Spleen (tissue), 11 donors: ENCODE data around the gene TMEM19. TPM values are rescaled to one million over a fixed set of nuclear protein-coding genes. Genes with fewer than 3 reads are reported as not detected.
"Not testable (repeated sequence)": the region's sequence is repeated elsewhere in the genome, so short reads cannot be mapped to it uniquely, and the experiment has no call there.

ENCODE experiments used
- DNase-seq: peaks from one replicate; pipeline ENCODE4 v3.0.0-alpha.2; 2020
- H3K27ac ChIP-seq, 8 donors: fragments of 200-600 bp; sonication (generic) in 7 of 8; 1 replicate in 4 of 8; 2 replicates in 4 of 8; pipeline versions ENCODE4 v1.5.0 to v1.8.0; 2016 to 2021; ENCODE audit warnings: inconsistent platforms in 4 of 8, mild to moderate bottlenecking in 4 of 8, moderate library complexity in 1 of 8
- H3K27me3 ChIP-seq, 7 donors: fragments of 200-600 bp; sonication (generic) in 6 of 7; replicated peaks in 1 of 7; 1 replicate in 4 of 7; 2 replicates in 3 of 7; pipeline versions ENCODE4 v1.5.0 to v1.8.0; 2016 to 2021; ENCODE audit warnings: inconsistent platforms in 3 of 7, mild to moderate bottlenecking in 1 of 7
- H3K36me3 ChIP-seq, 6 donors: fragments of 200-600 bp; sonication (generic) in 5 of 6; 1 replicate in 4 of 6; 2 replicates in 2 of 6; pipeline versions ENCODE4 v1.5.0 to v1.8.0; 2016 to 2021; ENCODE audit warnings: inconsistent platforms in 2 of 6
- H3K4me1 ChIP-seq, 6 donors: fragments of 200-600 bp; sonication (generic) in 5 of 6; 1 replicate in 3 of 6; 2 replicates in 3 of 6; pipeline versions ENCODE4 v1.5.0 to v1.8.0; 2016 to 2021; ENCODE audit warnings: inconsistent platforms in 3 of 6
- H3K4me3 ChIP-seq, 8 donors: fragments of 200-600 bp; sonication (generic) in 7 of 8; 1 replicate in 4 of 8; 2 replicates in 4 of 8; pipeline versions ENCODE4 v1.5.0 to v1.8.0; 2016 to 2021; ENCODE audit warnings: inconsistent platforms in 4 of 8, mild to moderate bottlenecking in 4 of 8, moderate library complexity in 2 of 8
- H3K9me3 ChIP-seq, 8 donors: fragments of 200-600 bp; sonication (generic) in 7 of 8; 1 replicate in 4 of 8; 2 replicates in 4 of 8; pipeline versions ENCODE4 v1.5.0 to v1.8.0; 2016 to 2021; ENCODE audit warnings: inconsistent platforms in 4 of 8
- CTCF ChIP-seq, 11 experiments: fragments of 200-600 bp in 7 of 11; fragments of 450-650 bp in 4 of 11; sonication (generic) in 4 of 11; IDR thresholded peaks in 8 of 11; conservative IDR thresholded peaks in 3 of 11; 1 replicate in 7 of 11; 2 replicates in 4 of 11; pipeline versions ENCODE4 v1.4.0 to v1.8.0; 2016 to 2021; ENCODE audit warnings: antibody characterized with exemption in 11 of 11, inconsistent platforms in 4 of 11, mild to moderate bottlenecking in 1 of 11
- POLR2A ChIP-seq, 3 donors: fragments of 450-650 bp; IDR thresholded peaks; one replicate each; pipeline ENCODE4 v1.5.1; 2017; ENCODE audit warnings: antibody characterized with exemption in 3 of 3, mild to moderate bottlenecking in 1 of 3
- POLR2AphosphoS5 ChIP-seq, 3 donors: sonication (generic); formaldehyde crosslinking; IDR thresholded peaks; one replicate each; pipeline ENCODE4 v1.5.1; 2017; ENCODE audit warnings: antibody characterized with exemption in 3 of 3
- WGBS, 5 donors: extraction: QIAGEN DNeasy Blood & Tissue Kit in 3 of 5; methylation state at CpG; one replicate each; pipeline versions ENCODE4 v1.1.5 to v1.1.7; 2013 to 2018; 5-methylcytosine and 5-hydroxymethylcytosine counted together
- intact Hi-C: fragments of 100-400 bp; cut with DNase I; formaldehyde crosslinking; loops from one replicate; pipeline ENCODE4 v1.15.0; 2023; ENCODE audit warnings: low total_unique reads
- polyA plus RNA-seq, 3 donors: library from polyadenylated mRNA; stranded (reverse); fragments of 200-250 nt; gene quantifications; one replicate each; pipeline ENCODE4 v1.2.1, GENCODE V29; 2013
- total RNA-seq, 7 donors: library from RNA; depleted of rRNA in 3 of 7; stranded (reverse); fragments of >200 nt in 3 of 7; fragmentation: NEBNext Ultra II Directional in 4 of 7; extraction: Animal tissue kit (Norgen Biotek cat#: 25700) in 4 of 7; gene quantifications; one replicate each; pipeline versions ENCODE4 v1.1.0 to v1.2.1, GENCODE V29; 2016 to 2021
- donor health status: healthy with polysubstance abuse.
- donor health status: DM: no; HTN: no; CAD: no; lungs with moderate emphysema.
- donor health status: DM: no; HTN: no; CAD: no.
- donor health status: Bipolar disorder and iron deficiency.
- donor health status: healthy.
- donor health status: DM: no; HTN: no; CAD: no.
- donor health status: DM: yes; HTN: yes; CAD: no.

TMEM19 gene
- total and polyA plus RNA-seq, 10 donors: 15.0 to 42.4 (median 29.6) TPM

- TF ChIP-seq POLR2A (IDR thresholded peaks at IDR 0.05) (no peak), CTCF (IDR thresholded peaks at IDR 0.05 in 8 of 11, conservative IDR thresholded peaks at IDR 0.05 in 3 of 11) (no peak), POLR2AphosphoS5 (IDR thresholded peaks at IDR 0.05) (no peak)
- Histone ChIP-seq H3K4me3 (peak overlapping the region in 1 of 8 donors; percentile 13), H3K4me1 (peaks cover 10 to 42% (median 33%) of the 10 kb centered on the region in 6 donors), H3K36me3 (no peaks in the 10 kb centered on the region), H3K27me3 (no peaks in the 10 kb centered on the region), H3K9me3 (no peaks in the 10 kb centered on the region), H3K27ac (no peak overlapping the region)
- DNase-seq: no peak
- intact Hi-C loops: loop anchor here (10.0 kb wide), 1 partner anchor 71 kb away; the partner anchor contains the start of gene RAB21
- 94 to 97% (median 96%) methylated on average over 5 of the region's 5 CpGs for WGBS, 5 donors
Observed at GRCh38 chr12:71683633-71684032, 2.2 kb upstream of the TMEM19 start.

- H3K4me3 ChIP-seq: peak overlapping the region in 2 of 8 donors; percentile 13 to 44
- no peaks in the 10 kb centered on the region for H3K27me3 ChIP-seq
- H3K4me1 ChIP-seq: peaks cover 10 to 46% (median 36%) of the 10 kb centered on the region in 6 donors
- H3K27ac ChIP-seq: peak overlapping the region in 5 of 8 donors; percentile 2 to 95 (median 44)
- intact Hi-C loops: loop anchor here (10.0 kb wide), 1 partner anchor 71 kb away; the partner anchor contains the start of gene RAB21
- no peaks in the 10 kb centered on the region for H3K9me3 ChIP-seq
- WGBS, 5 donors: 36 to 53% (median 37%) methylated on average over 5 of the region's 5 CpGs
- DNase-seq: no peak
- TF ChIP-seq POLR2A (IDR thresholded peaks at IDR 0.05): no peak
- no peak for TF ChIP-seq POLR2AphosphoS5 (IDR thresholded peaks at IDR 0.05)
- no peak for TF ChIP-seq CTCF (IDR thresholded peaks at IDR 0.05 in 8 of 11, conservative IDR thresholded peaks at IDR 0.05 in 3 of 11)
- no peaks in the 10 kb centered on the region for H3K36me3 ChIP-seq
Observed at GRCh38 chr12:71684081-71684480, 1.8 kb upstream of the TMEM19 start.

GRCh38 chr12:71685312-71685906, 473 bp upstream of the TMEM19 start:
- intact Hi-C loops: loop anchor here (10.0 kb wide), 1 partner anchor 69 kb away; the partner anchor contains the start of gene RAB21
- H3K27me3 ChIP-seq: no peaks in the 10 kb centered on the region
- H3K36me3 ChIP-seq: peaks cover 0 to 6% (median 0%) of the 10 kb centered on the region in 6 donors
- DNase-seq: peak; percentile 76
- H3K9me3 ChIP-seq: no peaks in the 10 kb centered on the region
- peaks cover 10 to 59% (median 44%) of the 10 kb centered on the region in 6 donors for H3K4me1 ChIP-seq
- H3K4me3 ChIP-seq: peak overlapping the region; percentile 54 to 93 (median 69)
- H3K27ac ChIP-seq: peak overlapping the region; percentile 75 to 96 (median 92)
- TF ChIP-seq POLR2AphosphoS5 (IDR thresholded peaks at IDR 0.05): no peak
- no peak for TF ChIP-seq POLR2A (IDR thresholded peaks at IDR 0.05)
- no peak for TF ChIP-seq CTCF (IDR thresholded peaks at IDR 0.05 in 8 of 11, conservative IDR thresholded peaks at IDR 0.05 in 3 of 11)
- WGBS, 5 donors: 44 to 59% (median 51%) methylated on average over 19 of the region's 19 CpGs

GRCh38 chr12:71686658-71687025, 760 bp downstream of the TMEM19 start:
- H3K27ac ChIP-seq: peak overlapping the region; percentile 75 to 96 (median 92)
- 10 to 18% (median 13%) methylated on average over 3 of the region's 3 CpGs for WGBS, 5 donors
- intact Hi-C loops: loop anchor here (10.0 kb wide), 1 partner anchor 68 kb away; the partner anchor contains the start of gene RAB21

GRCh38 chr12:71687172-71687571, 1.3 kb downstream of the TMEM19 start:
- peak overlapping the region; percentile 54 to 93 (median 69) for H3K4me3 ChIP-seq
- not testable (repeated sequence) for H3K36me3 ChIP-seq, H3K9me3 ChIP-seq, H3K27me3 ChIP-seq
- WGBS, 5 donors: 76 to 88% (median 80%) methylated on average over 11 of the region's 11 CpGs
- H3K4me1 ChIP-seq: peaks cover 10 to 77% (median 49%) of the 10 kb centered on the region in 6 donors
- peak overlapping the region; percentile 75 to 96 (median 92) for H3K27ac ChIP-seq
- intact Hi-C loops: loop anchor here (10.0 kb wide), 1 partner anchor 68 kb away; the partner anchor contains the start of gene RAB21
- peak; percentile 70 for DNase-seq

More at GRCh38 chr12:71686658-71687025, 760 bp downstream of the TMEM19 start:
- DNase-seq: no peak
- no peaks in the 10 kb centered on the region for H3K27me3 ChIP-seq
- peaks cover 0 to 8% (median 0%) of the 10 kb centered on the region in 6 donors for H3K36me3 ChIP-seq
- TF ChIP-seq POLR2A (IDR thresholded peaks at IDR 0.05): no peak
- TF ChIP-seq CTCF (IDR thresholded peaks at IDR 0.05 in 8 of 11, conservative IDR thresholded peaks at IDR 0.05 in 3 of 11): no peak
- TF ChIP-seq POLR2AphosphoS5 (IDR thresholded peaks at IDR 0.05): no peak
- no peaks in the 10 kb centered on the region for H3K9me3 ChIP-seq
- H3K4me1 ChIP-seq: peaks cover 10 to 72% (median 47%) of the 10 kb centered on the region in 6 donors
- peak overlapping the region; percentile 54 to 93 (median 69) for H3K4me3 ChIP-seq
